GM18951 (cell line): ENCODE results near the gene SLAMF1.
"Not testable (repeated sequence)": the region's sequence is repeated elsewhere in the genome, so short reads cannot be mapped to it uniquely, and the experiment has no call there.

Source experiments
- POLR2A ChIP-seq: IDR thresholded peaks from 4 replicates; pipeline ENCODE4 v1.6.1; 2011; ENCODE audit warnings: mild to moderate bottlenecking; ENCODE audit not compliant: insufficient read length, insufficient read depth; ENCODE audit errors: extremely low read depth
- in situ Hi-C: fragments of 300-500 bp; cut with MboI; formaldehyde crosslinking; loops from one replicate; pipeline ENCODE4 v1.12.0; 2022; ENCODE audit warnings: low sequenced_read_pairs, mixed read lengths, inconsistent platforms; ENCODE audit not compliant: unreplicated experiment

SLAMF1 gene, protein sequence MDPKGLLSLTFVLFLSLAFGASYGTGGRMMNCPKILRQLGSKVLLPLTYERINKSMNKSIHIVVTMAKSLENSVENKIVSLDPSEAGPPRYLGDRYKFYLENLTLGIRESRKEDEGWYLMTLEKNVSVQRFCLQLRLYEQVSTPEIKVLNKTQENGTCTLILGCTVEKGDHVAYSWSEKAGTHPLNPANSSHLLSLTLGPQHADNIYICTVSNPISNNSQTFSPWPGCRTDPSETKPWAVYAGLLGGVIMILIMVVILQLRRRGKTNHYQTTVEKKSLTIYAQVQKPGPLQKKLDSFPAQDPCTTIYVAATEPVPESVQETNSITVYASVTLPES

DNA sequence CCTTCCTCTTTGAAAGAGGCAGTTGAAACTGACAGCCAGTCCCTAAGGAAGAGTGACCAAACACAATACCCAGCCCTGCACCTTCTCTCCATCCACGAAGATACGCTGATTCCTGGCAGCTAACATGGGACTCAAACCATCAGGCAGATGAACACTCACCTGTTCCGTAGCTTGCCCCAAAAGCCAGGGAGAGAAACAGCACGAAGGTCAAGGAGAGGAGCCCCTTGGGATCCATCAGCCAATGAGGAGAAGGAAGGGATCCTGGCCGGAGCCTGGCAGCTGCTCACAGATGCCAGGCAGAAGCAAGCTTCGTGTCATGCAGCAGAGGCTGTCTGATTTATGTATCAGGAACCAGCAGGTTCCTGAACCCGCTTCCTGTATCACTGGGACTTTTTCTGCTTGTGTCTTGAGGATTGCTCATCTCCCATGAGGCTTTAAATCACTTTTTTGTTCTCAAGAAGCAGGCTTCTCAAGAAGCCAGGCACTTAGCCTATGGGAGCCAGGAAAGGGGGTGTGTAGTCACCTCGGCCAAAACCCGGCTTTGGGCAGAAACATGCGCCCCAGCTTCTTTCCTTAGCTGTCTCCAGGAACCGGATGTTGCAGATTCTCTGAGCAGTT, at the start of gene SLAMF1:
TSS of gene SLAMF1 (minus strand) at position 334 of the 618 bp plus-strand sequence. CDS start at position 235, 99 bp downstream.
- in situ Hi-C loops: no loop called here
- peak; percentile 95 for TF ChIP-seq POLR2A

DNA sequence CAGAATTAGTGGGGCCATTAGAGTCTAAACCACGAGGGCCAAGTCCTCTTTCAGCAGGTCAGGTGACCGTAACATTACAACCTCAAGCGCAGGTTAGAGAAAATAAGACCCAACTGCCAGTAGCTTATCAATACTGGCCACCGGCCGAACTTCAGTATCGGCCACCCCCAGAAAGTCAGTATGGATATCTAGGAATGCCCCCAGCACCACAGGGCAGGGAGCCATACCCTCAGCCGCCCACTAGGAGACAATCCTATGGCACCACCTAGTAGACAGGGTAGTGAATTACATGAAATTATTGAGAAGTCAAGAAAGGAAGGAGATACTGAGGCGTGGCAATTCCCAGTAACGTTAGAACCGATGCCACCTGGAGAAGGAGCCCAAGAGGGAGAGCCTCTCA, 45.5 kb upstream of the SLAMF1 start:
- in situ Hi-C loops: not testable (repeated sequence)

DNA sequence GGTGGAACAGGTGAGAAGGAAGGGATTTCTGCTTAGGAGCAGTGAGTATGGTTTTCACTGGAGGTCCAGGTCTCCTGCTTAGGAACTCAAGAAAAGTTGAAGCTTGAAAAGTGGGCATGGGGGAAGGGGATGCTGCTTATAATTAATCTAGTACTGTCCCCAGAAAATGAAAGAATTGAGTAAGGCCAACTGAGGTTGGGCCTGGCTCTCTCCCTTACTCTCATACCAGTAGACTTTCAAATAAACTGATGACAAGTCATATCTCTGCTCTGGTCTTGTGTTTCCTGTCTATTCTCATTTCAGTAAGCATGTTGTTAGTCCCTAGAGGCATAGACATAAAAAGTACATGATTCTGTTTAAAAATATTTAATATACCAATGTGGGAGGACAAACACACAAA, 38.4 kb upstream of the SLAMF1 start:
- TF ChIP-seq POLR2A: peak; percentile 11

DNA sequence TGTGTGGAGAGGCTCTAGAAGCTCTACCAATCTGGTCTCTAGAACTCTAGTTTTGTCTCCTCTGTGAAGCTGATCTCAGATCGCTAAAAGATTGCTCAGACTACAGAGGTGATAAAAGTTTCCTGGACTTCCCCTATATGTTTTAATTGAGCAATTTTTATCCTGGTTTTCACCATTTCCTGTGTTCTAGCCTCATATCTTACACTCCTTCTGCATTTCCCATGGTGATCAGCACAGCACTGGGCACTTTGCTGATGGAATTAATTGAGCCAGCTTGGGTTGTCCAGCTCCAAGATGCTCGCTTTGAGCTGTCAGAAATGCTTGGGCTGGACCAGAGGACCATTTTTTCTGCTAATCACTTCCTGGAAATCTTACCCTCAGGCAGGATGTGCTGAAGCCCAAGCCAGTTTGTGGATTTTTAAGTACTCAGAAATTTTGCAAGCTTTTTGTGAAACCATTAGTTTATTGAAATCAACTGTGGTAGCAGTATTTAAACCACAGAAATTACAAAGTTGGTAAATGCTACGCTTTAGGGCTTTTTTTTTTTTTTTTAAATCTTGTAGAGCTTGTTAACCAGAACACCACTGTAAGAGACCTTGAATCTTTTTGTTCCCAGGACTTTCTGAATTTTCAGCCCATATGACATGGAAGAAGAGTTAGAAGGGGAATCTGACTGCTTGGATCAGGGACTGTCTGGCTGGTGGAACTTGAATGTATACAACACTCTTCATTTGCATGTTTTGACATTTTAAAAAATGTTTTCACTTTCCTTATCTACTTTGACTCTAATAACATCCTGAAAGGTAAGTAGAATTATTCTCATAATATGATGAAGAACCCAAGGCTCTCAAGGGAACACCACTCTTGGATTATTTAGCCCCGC, 36.4 kb upstream of the SLAMF1 start:
- no peak for TF ChIP-seq POLR2A
- in situ Hi-C loops: no loop called here

More for the DNA sequence above, 38.4 kb upstream of the SLAMF1 start:
- in situ Hi-C loops: no loop called here

- in situ Hi-C loops: no loop called here
- TF ChIP-seq POLR2A: no peak
Measured at GRCh38 chr1:160681891-160682140, 35.0 kb upstream of the SLAMF1 start.

DNA sequence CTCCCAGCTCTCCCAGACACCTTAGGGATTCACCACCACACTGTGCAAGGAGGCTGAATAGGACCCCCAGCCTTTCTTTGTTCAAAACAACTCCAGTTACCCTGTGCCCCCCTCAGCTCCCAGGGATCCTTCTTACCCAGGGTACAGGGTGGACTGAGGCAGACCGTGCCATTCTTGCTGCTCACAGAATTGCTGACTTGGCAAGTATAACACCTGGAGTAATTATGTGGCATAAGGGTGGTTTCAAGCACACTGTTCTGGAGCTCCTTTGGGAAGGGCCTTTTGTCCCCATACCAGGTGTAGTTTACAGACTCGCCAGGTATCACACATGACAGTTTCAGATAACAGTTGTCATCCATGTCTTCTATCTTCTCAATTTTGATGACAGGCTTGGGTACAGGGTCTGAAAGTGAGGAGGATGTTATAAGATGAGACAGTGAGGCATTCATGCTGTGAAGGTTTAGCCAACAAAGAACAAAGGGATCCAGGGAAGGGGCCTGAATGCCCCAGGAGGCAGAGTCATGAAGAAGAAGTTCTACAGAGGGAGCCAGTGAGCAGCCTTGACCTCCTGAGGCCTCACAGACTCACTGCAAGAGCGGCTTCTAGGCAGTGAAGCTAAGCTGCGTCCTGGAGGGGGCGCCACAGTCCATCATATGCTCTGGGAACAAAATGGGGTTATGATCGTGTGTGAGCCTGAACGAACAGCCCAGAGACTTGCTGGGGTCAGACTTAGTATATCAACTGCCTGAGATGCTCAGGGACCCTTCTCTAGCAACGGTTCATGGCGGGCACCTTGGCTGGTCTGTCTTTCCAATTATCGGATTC, 34.4 kb upstream of the SLAMF1 start:
- in situ Hi-C loops: no loop called here
- no peak for TF ChIP-seq POLR2A

DNA sequence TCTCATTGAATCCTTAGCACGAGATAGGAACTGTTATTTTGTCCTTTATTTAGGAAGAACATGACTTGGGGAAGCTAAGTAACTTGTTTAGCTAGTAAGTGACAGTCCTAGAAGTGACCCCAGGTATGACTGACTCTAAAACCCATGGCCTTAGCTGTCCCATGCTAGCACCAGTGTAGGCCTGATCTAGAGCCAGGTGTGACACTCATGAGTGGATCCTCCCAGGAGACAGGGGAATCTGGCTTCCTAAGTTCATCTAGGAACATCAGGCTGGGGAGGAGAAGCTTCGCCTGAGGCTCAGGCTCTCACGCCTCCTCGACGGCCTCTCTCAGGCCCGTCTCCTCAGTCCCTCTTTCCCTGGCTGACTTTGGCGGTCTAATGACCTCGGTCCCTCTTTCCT, 33.6 kb upstream of the SLAMF1 start:
- in situ Hi-C loops: no loop called here
- no peak for TF ChIP-seq POLR2A

- no peak for TF ChIP-seq POLR2A
- in situ Hi-C loops: no loop called here
Measured at GRCh38 chr1:160679893-160680292, 33.0 kb upstream of the SLAMF1 start.

DNA sequence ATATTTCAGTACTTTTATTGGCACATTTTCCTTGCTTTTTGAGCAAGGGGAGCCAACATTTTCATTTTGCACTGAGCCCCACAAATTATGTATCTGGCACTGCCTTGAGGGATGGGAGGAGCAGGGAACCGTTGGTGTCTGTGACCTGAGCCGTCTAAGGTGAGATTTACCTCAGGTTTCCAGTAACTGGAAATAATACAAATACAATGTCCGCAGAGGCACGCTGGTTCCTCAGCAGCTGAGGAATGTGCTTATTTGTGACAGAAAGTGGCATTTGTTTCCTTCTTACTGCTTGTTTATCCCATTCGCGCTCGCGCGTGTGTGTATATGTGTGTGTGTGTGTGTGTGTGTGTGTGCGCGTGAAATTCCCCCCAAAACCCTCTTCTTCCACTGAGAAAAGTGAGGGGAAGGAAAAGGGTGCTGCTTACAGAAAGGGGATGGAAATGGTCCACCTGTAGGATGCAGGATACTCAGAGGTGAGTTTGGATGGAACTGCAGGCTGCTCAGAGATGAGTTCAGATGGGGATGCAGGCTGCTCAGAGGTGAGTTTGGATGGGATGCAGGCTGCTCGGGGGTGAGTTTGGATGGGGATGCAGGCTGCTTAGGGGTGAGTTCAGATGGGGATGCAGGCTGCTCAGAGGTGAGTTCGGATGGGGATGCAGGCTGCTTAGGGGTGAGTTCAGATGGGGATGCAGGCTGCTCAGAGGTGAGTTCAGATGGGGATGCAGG, 30.2 kb upstream of the SLAMF1 start:
- in situ Hi-C loops: no loop called here
- no peak for TF ChIP-seq POLR2A

- TF ChIP-seq POLR2A: peak; percentile 1
- in situ Hi-C loops: no loop called here
Measured at GRCh38 chr1:160675641-160676410, 29.0 kb upstream of the SLAMF1 start.

- in situ Hi-C loops: no loop called here
- TF ChIP-seq POLR2A: peak; percentile 36
Measured at GRCh38 chr1:160674415-160674814, 27.6 kb upstream of the SLAMF1 start.
